HL-60 (cell line): ENCODE measurements around the gene ST6GAL1.

Experiments used
- DNase-seq, 2 experiments: peaks; one replicate each; pipeline ENCODE4 v3.0.0-alpha.2; 2010 to 2020; ENCODE audit warnings: low read depth in 1 of 2, low spot score in 1 of 2
- H3K27ac ChIP-seq: fragments of 250-450 bp; sonication (Bioruptor Pico); replicated peaks from 2 replicates; pipeline ENCODE4 v1.5.1; 2020; ENCODE audit warnings: mild to moderate bottlenecking, moderate library complexity
- H3K27me3 ChIP-seq: fragments of 250-450 bp; sonication (Bioruptor Pico); 2 replicates; pipeline ENCODE4 v1.5.1; 2021; ENCODE audit warnings: mild to moderate bottlenecking, moderate library complexity; ENCODE audit not compliant: insufficient read depth, poor library complexity, severe bottlenecking
- H3K4me3 ChIP-seq: replicated peaks from 2 replicates; pipeline ENCODE4 v1.5.1; 2011; ENCODE audit warnings: mild to moderate bottlenecking, control low read depth, low read length; ENCODE audit not compliant: insufficient read depth
- CTCF ChIP-seq: IDR thresholded peaks from one replicate; pipeline ENCODE4 v1.5.1; 2011; ENCODE audit warnings: low read length, control low read depth, inconsistent platforms; ENCODE audit not compliant: insufficient read depth
- GABPA ChIP-seq: IDR thresholded peaks from 2 replicates; pipeline ENCODE4 v1.6.1; 2012; ENCODE audit warnings: low read depth
- POLR2AphosphoS5 ChIP-seq: IDR thresholded peaks from 2 replicates; pipeline ENCODE4 v1.6.1; 2012; ENCODE audit warnings: low read depth
- SPI1 ChIP-seq: IDR thresholded peaks from 2 replicates; pipeline ENCODE4 v1.6.1; 2012; ENCODE audit warnings: low read depth, mild to moderate bottlenecking, borderline replicate concordance
- TF ChIP-seq, protein P1 (sequence below): IDR thresholded peaks from 2 replicates; pipeline ENCODE4 v1.6.1; 2012; ENCODE audit warnings: low read depth; ENCODE audit not compliant: insufficient replicate concordance

Gene ST6GAL1

DNA sequence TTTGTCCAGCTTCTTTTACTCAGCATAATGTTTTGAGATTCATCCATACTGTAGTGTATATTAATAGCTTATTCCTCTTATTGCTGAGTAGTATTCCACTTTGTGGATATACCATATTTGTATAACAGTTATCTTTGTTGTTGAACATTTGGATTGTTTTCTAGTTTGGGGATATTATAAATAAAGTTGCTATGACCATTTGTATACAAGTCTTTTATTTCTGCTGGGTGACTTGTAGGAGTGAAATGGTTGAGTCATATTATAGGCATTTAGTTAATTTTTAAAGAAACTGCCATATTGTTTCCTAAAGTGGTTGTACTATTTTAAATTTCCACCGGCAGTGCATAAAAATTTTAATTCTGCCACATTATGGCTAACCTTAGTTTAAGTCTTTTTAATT is 155.6 kb downstream of the ST6GAL1 start:
- Histone ChIP-seq H3K27ac (no peak overlapping the region), H3K4me3 (no peak overlapping the region), H3K27me3 (no peaks in the 10 kb centered on the region)
- TF ChIP-seq, protein P1, sequence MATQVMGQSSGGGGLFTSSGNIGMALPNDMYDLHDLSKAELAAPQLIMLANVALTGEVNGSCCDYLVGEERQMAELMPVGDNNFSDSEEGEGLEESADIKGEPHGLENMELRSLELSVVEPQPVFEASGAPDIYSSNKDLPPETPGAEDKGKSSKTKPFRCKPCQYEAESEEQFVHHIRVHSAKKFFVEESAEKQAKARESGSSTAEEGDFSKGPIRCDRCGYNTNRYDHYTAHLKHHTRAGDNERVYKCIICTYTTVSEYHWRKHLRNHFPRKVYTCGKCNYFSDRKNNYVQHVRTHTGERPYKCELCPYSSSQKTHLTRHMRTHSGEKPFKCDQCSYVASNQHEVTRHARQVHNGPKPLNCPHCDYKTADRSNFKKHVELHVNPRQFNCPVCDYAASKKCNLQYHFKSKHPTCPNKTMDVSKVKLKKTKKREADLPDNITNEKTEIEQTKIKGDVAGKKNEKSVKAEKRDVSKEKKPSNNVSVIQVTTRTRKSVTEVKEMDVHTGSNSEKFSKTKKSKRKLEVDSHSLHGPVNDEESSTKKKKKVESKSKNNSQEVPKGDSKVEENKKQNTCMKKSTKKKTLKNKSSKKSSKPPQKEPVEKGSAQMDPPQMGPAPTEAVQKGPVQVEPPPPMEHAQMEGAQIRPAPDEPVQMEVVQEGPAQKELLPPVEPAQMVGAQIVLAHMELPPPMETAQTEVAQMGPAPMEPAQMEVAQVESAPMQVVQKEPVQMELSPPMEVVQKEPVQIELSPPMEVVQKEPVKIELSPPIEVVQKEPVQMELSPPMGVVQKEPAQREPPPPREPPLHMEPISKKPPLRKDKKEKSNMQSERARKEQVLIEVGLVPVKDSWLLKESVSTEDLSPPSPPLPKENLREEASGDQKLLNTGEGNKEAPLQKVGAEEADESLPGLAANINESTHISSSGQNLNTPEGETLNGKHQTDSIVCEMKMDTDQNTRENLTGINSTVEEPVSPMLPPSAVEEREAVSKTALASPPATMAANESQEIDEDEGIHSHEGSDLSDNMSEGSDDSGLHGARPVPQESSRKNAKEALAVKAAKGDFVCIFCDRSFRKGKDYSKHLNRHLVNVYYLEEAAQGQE: no peak
- TF ChIP-seq SPI1: no peak
- no peak for TF ChIP-seq POLR2AphosphoS5
- no peak for DNase-seq

DNA sequence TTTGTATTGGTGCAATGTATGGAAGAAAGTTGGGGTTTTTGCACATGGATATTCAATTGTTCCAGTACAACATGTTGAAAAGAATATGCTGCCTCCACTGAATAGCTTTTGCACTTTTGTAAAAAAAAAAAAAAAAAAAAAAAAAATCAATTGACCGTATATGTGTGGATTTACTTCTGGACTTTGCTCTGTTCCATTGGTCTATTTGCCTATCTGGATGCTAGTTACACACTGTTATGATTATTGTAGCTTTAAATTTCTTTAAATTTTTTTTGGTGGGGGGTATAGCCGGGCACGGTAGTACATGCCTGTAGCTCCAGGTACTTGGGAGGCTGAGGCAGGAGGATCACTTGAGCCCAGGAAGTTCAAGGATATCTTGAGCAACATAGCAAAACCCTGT is 156.5 kb downstream of the ST6GAL1 start:
- no peaks in the 10 kb centered on the region for H3K27me3 ChIP-seq
- DNase-seq: no peak
- H3K4me3 ChIP-seq: no peak overlapping the region
- no peak for TF ChIP-seq SPI1
- no peak for TF ChIP-seq CTCF
- TF ChIP-seq POLR2AphosphoS5: no peak
- no peak for TF ChIP-seq GABPA
- TF ChIP-seq, protein P1: no peak
- H3K27ac ChIP-seq: no peak overlapping the region

DNA sequence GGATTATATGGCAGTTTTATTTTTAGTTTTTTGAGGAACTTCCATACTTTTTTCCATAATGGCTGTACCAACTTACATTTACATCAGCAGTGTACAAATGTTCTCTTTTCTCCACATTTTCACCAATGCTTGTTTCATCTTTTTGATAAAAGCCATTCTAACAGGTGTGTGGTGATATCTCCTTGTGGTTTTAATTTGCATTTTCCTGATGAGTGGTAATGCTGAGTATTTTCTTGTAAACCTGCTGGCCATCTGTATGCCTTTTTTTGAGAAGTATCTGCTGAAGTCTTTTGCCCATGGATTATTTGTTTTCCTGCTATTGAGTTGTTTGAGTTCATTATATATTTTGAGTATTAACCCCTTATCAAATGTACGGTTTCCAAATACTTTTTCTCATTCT is 158.4 kb downstream of the ST6GAL1 start:
- DNase-seq: no peak
- H3K4me3 ChIP-seq: no peak overlapping the region
- TF ChIP-seq GABPA (no peak), SPI1 (no peak), CTCF (no peak), POLR2AphosphoS5 (no peak)
- TF ChIP-seq, protein P1: no peak

DNA sequence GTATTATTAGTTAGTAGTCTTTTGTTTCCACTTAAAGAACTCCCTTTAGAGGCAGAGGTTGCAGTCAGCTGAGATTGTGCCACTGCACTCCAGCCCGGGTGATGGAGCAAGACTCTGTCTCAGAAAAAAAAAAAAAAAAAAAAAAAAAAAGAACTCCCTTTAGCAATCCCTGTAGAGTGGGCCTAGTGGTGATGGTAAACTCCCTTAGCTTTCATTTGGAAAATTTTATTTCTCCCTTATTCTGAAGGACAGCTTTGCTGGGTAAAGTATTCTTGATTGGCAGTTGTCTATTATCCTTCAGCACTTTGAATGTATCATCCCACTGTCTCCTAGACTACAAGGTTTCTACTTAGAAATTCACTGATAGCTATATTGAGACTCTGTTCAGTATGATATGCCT is 163.0 kb downstream of the ST6GAL1 start:
- Histone ChIP-seq H3K4me3 (no peak overlapping the region), H3K27me3 (no peaks in the 10 kb centered on the region), H3K27ac (no peak overlapping the region)
- DNase-seq: no peak
- TF ChIP-seq GABPA (no peak), SPI1 (no peak), CTCF (no peak)
- TF ChIP-seq, protein P1: no peak

More for the DNA sequence above, 158.4 kb downstream of the ST6GAL1 start:
- H3K27ac ChIP-seq: no peak overlapping the region
- H3K27me3 ChIP-seq: no peaks in the 10 kb centered on the region
